Progenitor cell of endocrine pancreas (in vitro differentiated cells): ENCODE data around the gene CEP72. TPM values are rescaled to one million over a fixed set of nuclear protein-coding genes. Genes with fewer than 3 reads are reported as not detected.
A peak's percentile ranks its signal among the peaks of the same experiment; 100 is the strongest.

ENCODE experiments used
- DNase-seq: peaks from one replicate; pipeline ENCODE4 v3.0.0; 2021; ENCODE audit warnings: low spot score; ENCODE audit not compliant: unreplicated experiment
- H3K27ac Mint-ChIP-seq: 2 replicates; pipeline ENCODE4 v1.8.0; 2021; ENCODE audit warnings: mild to moderate bottlenecking, moderate library complexity, mixed read lengths
- H3K27me3 Mint-ChIP-seq: 2 replicates; pipeline ENCODE4 v1.8.0; 2021; ENCODE audit warnings: mixed read lengths
- H3K36me3 Mint-ChIP-seq: 2 replicates; pipeline ENCODE4 v1.8.0; 2022; ENCODE audit warnings: mixed read lengths; ENCODE audit not compliant: insufficient read depth
- H3K4me1 Mint-ChIP-seq: 2 replicates; pipeline ENCODE4 v1.8.0; 2021; ENCODE audit warnings: low read depth, mixed read lengths
- H3K4me3 Mint-ChIP-seq: 2 replicates; pipeline ENCODE4 v1.8.0; 2021; ENCODE audit warnings: low read depth, mild to moderate bottlenecking, moderate library complexity, mixed read lengths
- H3K9me3 Mint-ChIP-seq: 2 replicates; pipeline ENCODE4 v1.8.0; 2021; ENCODE audit warnings: low read depth, mixed read lengths
- total RNA-seq: library from RNA; stranded (reverse); gene quantifications from 2 replicates; pipeline ENCODE4 v1.2.1, GENCODE V29; 2021
- TF ChIP-seq, protein P1 (sequence below): fragments of 200-600 bp; sonication (generic); IDR thresholded peaks from one replicate; pipeline ENCODE4 v1.5.0; 2021; ENCODE audit warnings: antibody characterized with exemption, mild to moderate bottlenecking; ENCODE audit not compliant: unreplicated experiment

CEP72 gene
- total RNA-seq, 1 donor from 2014 or later, result 24.8 TPM

GRCh38 chr5:647311-647710 lies 35.2 kb downstream of the CEP72 start:
- Mint-ChIP-seq H3K9me3 (no peaks in the 10 kb centered on the region), H3K27ac (no peak overlapping the region), H3K27me3 (no peaks in the 10 kb centered on the region), H3K4me1 (no peaks in the 10 kb centered on the region), H3K4me3 (no peak overlapping the region), H3K36me3 (peaks cover 7% of the 10 kb centered on the region)
- TF ChIP-seq, protein P1, sequence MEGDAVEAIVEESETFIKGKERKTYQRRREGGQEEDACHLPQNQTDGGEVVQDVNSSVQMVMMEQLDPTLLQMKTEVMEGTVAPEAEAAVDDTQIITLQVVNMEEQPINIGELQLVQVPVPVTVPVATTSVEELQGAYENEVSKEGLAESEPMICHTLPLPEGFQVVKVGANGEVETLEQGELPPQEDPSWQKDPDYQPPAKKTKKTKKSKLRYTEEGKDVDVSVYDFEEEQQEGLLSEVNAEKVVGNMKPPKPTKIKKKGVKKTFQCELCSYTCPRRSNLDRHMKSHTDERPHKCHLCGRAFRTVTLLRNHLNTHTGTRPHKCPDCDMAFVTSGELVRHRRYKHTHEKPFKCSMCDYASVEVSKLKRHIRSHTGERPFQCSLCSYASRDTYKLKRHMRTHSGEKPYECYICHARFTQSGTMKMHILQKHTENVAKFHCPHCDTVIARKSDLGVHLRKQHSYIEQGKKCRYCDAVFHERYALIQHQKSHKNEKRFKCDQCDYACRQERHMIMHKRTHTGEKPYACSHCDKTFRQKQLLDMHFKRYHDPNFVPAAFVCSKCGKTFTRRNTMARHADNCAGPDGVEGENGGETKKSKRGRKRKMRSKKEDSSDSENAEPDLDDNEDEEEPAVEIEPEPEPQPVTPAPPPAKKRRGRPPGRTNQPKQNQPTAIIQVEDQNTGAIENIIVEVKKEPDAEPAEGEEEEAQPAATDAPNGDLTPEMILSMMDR, result no peak
- no peak for DNase-seq

DNA sequence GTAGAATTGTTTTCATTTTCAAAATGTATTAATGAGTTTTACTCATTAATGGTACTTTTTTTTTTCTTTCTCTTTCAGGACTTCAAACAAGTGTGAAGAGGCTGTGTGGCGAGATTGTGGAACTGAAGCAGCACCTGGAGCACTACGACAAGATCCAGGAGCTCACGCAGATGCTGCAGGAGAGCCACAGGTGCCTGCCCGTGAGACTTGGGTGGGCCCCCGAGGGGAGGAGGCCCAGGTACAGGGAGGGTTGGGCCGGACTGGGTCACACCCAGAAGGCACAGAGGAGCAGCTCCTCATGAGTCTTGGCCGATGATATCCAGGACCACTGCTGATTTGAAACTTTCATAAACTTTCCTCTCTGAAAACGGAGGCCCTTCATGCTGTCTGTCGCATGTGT lies 35.6 kb downstream of the CEP72 start:
- TF ChIP-seq, protein P1, result no peak
- Mint-ChIP-seq H3K27me3 (no peaks in the 10 kb centered on the region), H3K36me3 (peaks cover 8% of the 10 kb centered on the region), H3K4me1 (no peaks in the 10 kb centered on the region), H3K4me3 (no peak overlapping the region), H3K9me3 (no peaks in the 10 kb centered on the region), H3K27ac (peak overlapping the region; percentile 13)
- no peak for DNase-seq

- Mint-ChIP-seq H3K27me3 (no peaks in the 10 kb centered on the region), H3K4me3 (no peak overlapping the region), H3K27ac (no peak overlapping the region), H3K36me3 (peaks cover 27% of the 10 kb centered on the region), H3K9me3 (peaks cover 6% of the 10 kb centered on the region), H3K4me1 (no peaks in the 10 kb centered on the region)
- TF ChIP-seq, protein P1, result no peak
- no peak for DNase-seq
Measured at GRCh38 chr5:651296-652022, 39.3 kb downstream of the CEP72 start.

GRCh38 chr5:652023-652515 lies 39.9 kb downstream of the CEP72 start:
- no peak for DNase-seq
- H3K4me3 Mint-ChIP-seq, result no peak overlapping the region
- TF ChIP-seq, protein P1, result no peak
- peaks cover 25% of the 10 kb centered on the region for H3K36me3 Mint-ChIP-seq
- no peaks in the 10 kb centered on the region for H3K4me1 Mint-ChIP-seq
- peaks cover 6% of the 10 kb centered on the region for H3K9me3 Mint-ChIP-seq
- H3K27me3 Mint-ChIP-seq, result no peaks in the 10 kb centered on the region
- no peak overlapping the region for H3K27ac Mint-ChIP-seq

GRCh38 chr5:652773-653350 lies 40.7 kb downstream of the CEP72 start:
- H3K9me3 Mint-ChIP-seq, result peaks cover 6% of the 10 kb centered on the region
- H3K27me3 Mint-ChIP-seq, result no peaks in the 10 kb centered on the region
- H3K4me1 Mint-ChIP-seq, result no peaks in the 10 kb centered on the region
- TF ChIP-seq, protein P1, result no peak
- H3K4me3 Mint-ChIP-seq, result no peak overlapping the region
- H3K36me3 Mint-ChIP-seq, result peaks cover 29% of the 10 kb centered on the region
- H3K27ac Mint-ChIP-seq, result peak overlapping the region; percentile 81
- no peak for DNase-seq
